ENCODE data around the gene ZBTB7C.

The ZBTB7C gene

DNA sequence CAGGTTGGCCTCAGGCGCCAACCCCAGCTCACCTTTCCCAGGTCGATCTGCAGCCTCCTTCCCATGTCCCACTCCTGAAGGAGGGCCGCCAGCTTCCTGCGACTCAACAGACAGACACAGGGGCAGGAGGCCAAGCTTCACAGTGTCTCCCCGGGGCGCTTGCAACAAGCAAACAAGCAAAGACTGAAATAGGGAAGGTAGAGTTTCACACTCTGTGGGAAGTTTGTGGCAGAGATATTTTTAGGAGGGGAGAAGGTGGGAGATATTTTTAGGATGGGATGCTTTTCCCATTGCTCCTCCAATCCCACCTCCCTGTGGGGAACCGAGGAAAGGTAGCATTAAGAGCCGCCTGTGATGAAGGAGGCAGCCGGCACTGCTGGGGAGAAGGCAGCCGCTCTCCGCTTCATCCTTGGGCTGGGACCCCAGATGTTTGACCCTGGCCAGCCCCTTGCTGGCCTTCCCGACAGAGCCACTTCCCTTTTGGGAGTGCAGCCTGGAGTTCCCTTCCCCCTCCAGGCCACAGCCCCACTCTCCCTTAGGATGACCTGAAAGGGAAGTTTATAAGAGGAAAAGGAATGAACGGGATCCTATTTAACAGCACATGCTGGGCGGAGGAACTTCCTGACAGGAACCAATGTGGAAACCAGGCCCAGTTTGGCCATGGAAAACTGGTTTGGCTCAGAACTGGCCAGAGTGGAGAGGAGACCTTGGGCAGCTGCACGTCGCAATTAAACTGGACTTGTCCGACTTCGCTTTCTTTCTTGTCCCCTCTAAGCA, 336.6 kb downstream of the ZBTB7C start:
- Histone ChIP-seq H3K4me1 (ENCODE audit: control insufficient read depth in 1 of 2, insufficient read depth in 1 of 2, low read depth in 1 of 2, low read length in 1 of 2) (no peaks in the 10 kb centered on the region), H3K36me3 (no peaks in the 10 kb centered on the region), H3K27me3 (peaks cover 26% of the 10 kb centered on the region), H3K4me3 (ENCODE audit: low read depth in 1 of 2, low read length in 1 of 2) (no peak overlapping the region), H3K9me3 (no peaks in the 10 kb centered on the region), H3K27ac (no peak overlapping the region)
- TF ChIP-seq, protein P1, sequence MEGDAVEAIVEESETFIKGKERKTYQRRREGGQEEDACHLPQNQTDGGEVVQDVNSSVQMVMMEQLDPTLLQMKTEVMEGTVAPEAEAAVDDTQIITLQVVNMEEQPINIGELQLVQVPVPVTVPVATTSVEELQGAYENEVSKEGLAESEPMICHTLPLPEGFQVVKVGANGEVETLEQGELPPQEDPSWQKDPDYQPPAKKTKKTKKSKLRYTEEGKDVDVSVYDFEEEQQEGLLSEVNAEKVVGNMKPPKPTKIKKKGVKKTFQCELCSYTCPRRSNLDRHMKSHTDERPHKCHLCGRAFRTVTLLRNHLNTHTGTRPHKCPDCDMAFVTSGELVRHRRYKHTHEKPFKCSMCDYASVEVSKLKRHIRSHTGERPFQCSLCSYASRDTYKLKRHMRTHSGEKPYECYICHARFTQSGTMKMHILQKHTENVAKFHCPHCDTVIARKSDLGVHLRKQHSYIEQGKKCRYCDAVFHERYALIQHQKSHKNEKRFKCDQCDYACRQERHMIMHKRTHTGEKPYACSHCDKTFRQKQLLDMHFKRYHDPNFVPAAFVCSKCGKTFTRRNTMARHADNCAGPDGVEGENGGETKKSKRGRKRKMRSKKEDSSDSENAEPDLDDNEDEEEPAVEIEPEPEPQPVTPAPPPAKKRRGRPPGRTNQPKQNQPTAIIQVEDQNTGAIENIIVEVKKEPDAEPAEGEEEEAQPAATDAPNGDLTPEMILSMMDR (IDR thresholded peaks at IDR 0.05): no peak

- no peak overlapping the region for H3K4me3 ChIP-seq (ENCODE audit: low read depth in 1 of 2, low read length in 1 of 2)
- no peaks in the 10 kb centered on the region for H3K9me3 ChIP-seq
- peaks cover 12% of the 10 kb centered on the region for H3K27me3 ChIP-seq
- H3K36me3 ChIP-seq: no peaks in the 10 kb centered on the region
- TF ChIP-seq, protein P1 (IDR thresholded peaks at IDR 0.05): no peak
- H3K27ac ChIP-seq: no peak overlapping the region
- no peaks in the 10 kb centered on the region for H3K4me1 ChIP-seq (ENCODE audit: control insufficient read depth in 1 of 2, insufficient read depth in 1 of 2, low read depth in 1 of 2, low read length in 1 of 2)
These were observed 340.2 kb downstream of the ZBTB7C start for GRCh38 chr18:48068916-48069445.

DNA sequence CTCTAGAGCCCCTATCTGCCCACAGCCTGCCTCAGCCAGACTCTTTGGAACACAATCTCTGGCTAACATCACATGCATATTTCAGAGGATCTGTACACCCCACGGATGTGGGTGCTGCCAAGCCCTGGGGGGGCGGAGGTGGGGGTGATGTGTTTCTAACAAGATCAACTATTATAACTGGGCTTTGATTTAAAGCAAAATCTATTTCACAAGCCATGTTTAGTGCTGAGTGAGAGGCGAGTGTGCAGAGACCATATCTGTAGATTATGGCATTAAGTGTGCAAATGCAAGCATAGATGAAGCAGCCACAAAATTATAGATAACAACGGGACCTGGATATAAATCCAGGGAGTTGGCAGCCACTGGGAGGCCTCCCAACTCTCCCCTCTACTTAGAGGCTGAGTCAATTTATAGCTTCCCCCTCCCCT, 342.9 kb downstream of the ZBTB7C start:
- no peaks in the 10 kb centered on the region for H3K4me1 ChIP-seq (ENCODE audit: control insufficient read depth in 1 of 2, insufficient read depth in 1 of 2, low read depth in 1 of 2, low read length in 1 of 2)
- peaks cover 8% of the 10 kb centered on the region for H3K27me3 ChIP-seq
- TF ChIP-seq, protein P1 (IDR thresholded peaks at IDR 0.05): no peak
- no peaks in the 10 kb centered on the region for H3K36me3 ChIP-seq
- H3K9me3 ChIP-seq: no peaks in the 10 kb centered on the region
- H3K4me3 ChIP-seq (ENCODE audit: low read depth in 1 of 2, low read length in 1 of 2): no peak overlapping the region
- H3K27ac ChIP-seq: no peak overlapping the region

DNA sequence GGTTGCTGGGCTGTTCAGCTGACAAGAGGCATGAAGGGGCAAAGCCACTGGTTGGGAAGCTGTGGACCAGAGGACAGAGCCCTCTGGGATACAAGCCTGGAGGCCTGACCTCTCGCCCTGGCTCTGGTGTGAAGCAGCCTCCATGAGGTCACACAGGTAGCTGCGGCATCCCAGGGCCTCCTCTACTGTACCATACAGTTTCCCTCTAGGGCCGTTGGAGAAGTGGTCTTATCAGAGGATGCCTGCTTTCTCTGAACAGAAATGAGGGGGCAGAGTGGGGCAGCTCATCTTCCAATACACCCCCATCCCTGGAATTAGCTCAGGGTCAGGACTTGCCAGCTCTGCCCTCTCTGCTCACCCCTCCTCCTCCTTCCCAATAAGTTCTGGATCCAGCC, 343.6 kb downstream of the ZBTB7C start:
- Histone ChIP-seq H3K27me3 (peaks cover 14% of the 10 kb centered on the region), H3K4me3 (ENCODE audit: low read depth in 1 of 2, low read length in 1 of 2) (no peak overlapping the region), H3K36me3 (no peaks in the 10 kb centered on the region), H3K4me1 (ENCODE audit: control insufficient read depth in 1 of 2, insufficient read depth in 1 of 2, low read depth in 1 of 2, low read length in 1 of 2) (no peaks in the 10 kb centered on the region), H3K27ac (no peak overlapping the region), H3K9me3 (no peaks in the 10 kb centered on the region)
- TF ChIP-seq, protein P1 (IDR thresholded peaks at IDR 0.05): no peak

DNA sequence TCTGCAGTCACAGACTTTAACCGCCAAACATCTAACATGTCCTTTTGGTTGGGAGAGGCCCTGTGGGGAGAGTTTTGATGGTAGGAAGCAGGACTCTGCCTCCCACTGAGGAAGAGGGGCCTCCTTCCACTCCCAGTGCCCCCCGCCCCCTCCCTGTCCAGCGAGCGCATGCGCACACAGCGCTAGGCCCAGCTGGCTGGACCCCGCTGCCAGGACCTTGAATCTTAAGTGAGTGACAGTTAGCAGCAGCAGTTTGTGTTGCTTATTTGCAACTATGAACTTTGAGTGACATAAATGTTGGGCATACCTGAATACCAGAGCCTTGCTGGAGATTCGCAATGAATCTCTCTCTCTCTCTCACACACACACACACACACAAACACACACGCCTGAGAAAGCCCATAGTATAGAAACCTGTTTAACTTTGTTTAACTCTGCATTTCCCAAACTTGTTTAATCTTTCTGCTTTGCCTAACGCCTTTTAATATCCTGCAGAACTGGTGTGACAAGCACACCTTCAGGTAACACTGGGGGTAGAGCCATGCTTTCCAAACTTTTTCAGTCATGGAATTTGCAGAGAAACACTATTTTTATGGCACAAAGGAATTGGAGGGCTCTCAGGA, 344.1 kb downstream of the ZBTB7C start:
- H3K4me1 ChIP-seq (ENCODE audit: control insufficient read depth in 1 of 2, insufficient read depth in 1 of 2, low read depth in 1 of 2, low read length in 1 of 2): no peaks in the 10 kb centered on the region
- peaks cover 19% of the 10 kb centered on the region for H3K27me3 ChIP-seq
- H3K36me3 ChIP-seq: no peaks in the 10 kb centered on the region
- no peaks in the 10 kb centered on the region for H3K9me3 ChIP-seq
- no peak overlapping the region for H3K4me3 ChIP-seq (ENCODE audit: low read depth in 1 of 2, low read length in 1 of 2)
- TF ChIP-seq, protein P1 (IDR thresholded peaks at IDR 0.05): no peak
- no peak overlapping the region for H3K27ac ChIP-seq

Measured in neutrophil (primary cell).